IPS-11a (cell line): Measurements from ENCODE around the gene LEUTX.
"Not testable (repeated sequence)": the region's sequence is repeated elsewhere in the genome, so short reads cannot be mapped to it uniquely, and the experiment has no call there.

ENCODE experiments used
- H3K4me3 ChIP-seq: one replicate; pipeline ENCODE4 v1.5.1; 2013; ENCODE audit warnings: low read depth, low read length, control low read depth

The LEUTX gene

GRCh38 chr19:39778763-39779162 lies at the start of gene LEUTX:
LEUTX (plus strand) TSS chr19:39778854; CDS start chr19:39778921, 67 bp downstream.
- no peak within 1 kb of the TSS for H3K4me3 ChIP-seq

- H3K4me3 ChIP-seq, result no peak overlapping the region
These were observed 49.1 kb upstream of the LEUTX start for GRCh38 chr19:39729594-39729993.

GRCh38 chr19:39731685-39732084 lies 47.0 kb upstream of the LEUTX start:
- H3K4me3 ChIP-seq, result no peak overlapping the region

- H3K4me3 ChIP-seq, result no peak overlapping the region
These were observed 44.8 kb upstream of the LEUTX start for GRCh38 chr19:39733841-39734240.

GRCh38 chr19:39735688-39736087 lies 43.0 kb upstream of the LEUTX start:
- H3K4me3 ChIP-seq, result no peak overlapping the region

- no peak overlapping the region for H3K4me3 ChIP-seq
These were observed 42.6 kb upstream of the LEUTX start for GRCh38 chr19:39736088-39736487.

- no peak overlapping the region for H3K4me3 ChIP-seq
These were observed 41.3 kb upstream of the LEUTX start for GRCh38 chr19:39737351-39737750.

- no peak within 1 kb of the TSS for H3K4me3 ChIP-seq
These were observed 40.8 kb upstream of the LEUTX start, which contains the start of gene CLC for GRCh38 chr19:39737891-39738290. CLC (minus strand) TSS chr19:39738029; CDS start chr19:39737952, 77 bp downstream.

GRCh38 chr19:39738814-39739213 lies 39.8 kb upstream of the LEUTX start:
- H3K4me3 ChIP-seq, result no peak overlapping the region

GRCh38 chr19:39740395-39740794 lies 38.3 kb upstream of the LEUTX start:
- no peak overlapping the region for H3K4me3 ChIP-seq

GRCh38 chr19:39745643-39746042 lies 33.0 kb upstream of the LEUTX start:
- H3K4me3 ChIP-seq, result no peak overlapping the region

GRCh38 chr19:39746836-39747529 lies 31.7 kb upstream of the LEUTX start:
- H3K4me3 ChIP-seq, result no peak overlapping the region

- no peak overlapping the region for H3K4me3 ChIP-seq
These were observed 28.7 kb upstream of the LEUTX start for GRCh38 chr19:39749981-39750380.

- H3K4me3 ChIP-seq, result no peak overlapping the region
These were observed 26.3 kb upstream of the LEUTX start for GRCh38 chr19:39752390-39752789.

- no peak overlapping the region for H3K4me3 ChIP-seq
These were observed 25.9 kb upstream of the LEUTX start for GRCh38 chr19:39752795-39753194.

GRCh38 chr19:39754544-39754943 lies 24.1 kb upstream of the LEUTX start:
- no peak overlapping the region for H3K4me3 ChIP-seq

GRCh38 chr19:39754971-39755370 lies 23.7 kb upstream of the LEUTX start:
- no peak overlapping the region for H3K4me3 ChIP-seq

- H3K4me3 ChIP-seq, result no peak overlapping the region
These were observed 19.0 kb upstream of the LEUTX start for GRCh38 chr19:39759457-39760184.

GRCh38 chr19:39761851-39762250 lies 16.8 kb upstream of the LEUTX start:
- H3K4me3 ChIP-seq, result not testable (repeated sequence)

- no peak overlapping the region for H3K4me3 ChIP-seq
These were observed 13.3 kb upstream of the LEUTX start for GRCh38 chr19:39765091-39766076.

- no peak overlapping the region for H3K4me3 ChIP-seq
These were observed 10.3 kb upstream of the LEUTX start for GRCh38 chr19:39768334-39768733.
